Neural progenitor cell (in vitro differentiated cells): ENCODE results near the gene SYNE3. TPM values are rescaled to one million over a fixed set of nuclear protein-coding genes. Genes with fewer than 3 reads are reported as not detected.

Experiments
- DNase-seq: peaks from one replicate; pipeline ENCODE4 v3.0.0-alpha.2; 2016; ENCODE audit warnings: low spot score
- H2AFZ ChIP-seq: fragments of 200-600 bp; sonication (generic); replicated peaks from 2 replicates; pipeline ENCODE4 v1.6.1; 2016; ENCODE audit warnings: antibody characterized with exemption
- H3F3A ChIP-seq: fragments of 200-600 bp; sonication (generic); 2 replicates; pipeline ENCODE4 v1.6.1; 2016; ENCODE audit warnings: antibody characterized with exemption, low read depth
- H3K27ac ChIP-seq: fragments of 200-600 bp; sonication (generic); 2 replicates; pipeline ENCODE4 v1.5.1; 2016; ENCODE audit warnings: mild to moderate bottlenecking
- H3K27me3 ChIP-seq: fragments of 200-600 bp; sonication (generic); 2 replicates; pipeline ENCODE4 v1.6.1; 2016; ENCODE audit warnings: mild to moderate bottlenecking, moderate library complexity
- H3K36me3 ChIP-seq: fragments of 200-600 bp; sonication (generic); 2 replicates; pipeline ENCODE4 v1.5.1; 2016
- H3K4me1 ChIP-seq: fragments of 200-600 bp; sonication (generic); 2 replicates; pipeline ENCODE4 v1.6.1; 2016; ENCODE audit warnings: mixed run types
- H3K4me2 ChIP-seq: fragments of 200-600 bp; sonication (generic); 2 replicates; pipeline ENCODE4 v1.6.1; 2016
- H3K4me3 ChIP-seq: fragments of 200-600 bp; sonication (generic); 2 replicates; pipeline ENCODE4 v1.5.1; 2016
- H3K79me2 ChIP-seq: fragments of 200-600 bp; sonication (generic); 2 replicates; pipeline ENCODE4 v1.6.1; 2016; ENCODE audit warnings: low read depth
- H3K9ac ChIP-seq: fragments of 200-600 bp; sonication (generic); 2 replicates; pipeline ENCODE4 v1.6.1; 2016
- H3K9me3 ChIP-seq: fragments of 200-600 bp; sonication (generic); 2 replicates; pipeline ENCODE4 v1.5.1; 2016; ENCODE audit warnings: low read depth
- H4K20me1 ChIP-seq: fragments of 200-600 bp; sonication (generic); 2 replicates; pipeline ENCODE4 v1.6.1; 2016; ENCODE audit warnings: low read depth
- H3K27ac Mint-ChIP-seq: 3 replicates; pipeline ENCODE4 v1.8.0; 2021; ENCODE audit warnings: mixed read lengths
- H3K27me3 Mint-ChIP-seq: 2 replicates; pipeline ENCODE4 v1.8.0; 2022; ENCODE audit warnings: low read depth, mild to moderate bottlenecking, inconsistent platforms, moderate library complexity, mixed read lengths; ENCODE audit not compliant: insufficient read depth
- H3K36me3 Mint-ChIP-seq: 3 replicates; pipeline ENCODE4 v1.8.0; 2021; ENCODE audit warnings: mixed read lengths
- H3K4me1 Mint-ChIP-seq: 3 replicates; pipeline ENCODE4 v1.8.0; 2021; ENCODE audit warnings: mixed read lengths
- H3K4me3 Mint-ChIP-seq: 3 replicates; pipeline ENCODE4 v1.8.0; 2021; ENCODE audit warnings: mild to moderate bottlenecking, moderate library complexity, mixed read lengths
- H3K9me3 Mint-ChIP-seq: 3 replicates; pipeline ENCODE4 v1.8.0; 2020; ENCODE audit warnings: mixed read lengths
- CTCF ChIP-seq: fragments of 200-600 bp; sonication (generic); IDR thresholded peaks from 2 replicates; pipeline ENCODE4 v1.5.1; 2017; ENCODE audit warnings: antibody characterized with exemption, mild to moderate bottlenecking
- EZH2 ChIP-seq: fragments of 200-600 bp; sonication (generic); IDR thresholded peaks from 2 replicates; pipeline ENCODE4 v1.6.1; 2017; ENCODE audit warnings: antibody characterized with exemption, mild to moderate bottlenecking, moderate library complexity
- EZH2phosphoT487 ChIP-seq: fragments of 200-600 bp; sonication (generic); IDR thresholded peaks from 2 replicates; pipeline ENCODE4 v1.6.1; 2017; ENCODE audit warnings: antibody characterized with exemption
- total RNA-seq: library from RNA; depleted of rRNA; stranded (reverse); fragments of >200 nt; gene quantifications from 2 replicates; pipeline ENCODE4 v1.2.3, GENCODE V29; 2015; ENCODE audit warnings: low replicate concordance

Gene SYNE3
- total RNA-seq, 1 donor from 2014 or later, result 0.06 TPM

GRCh38 chr14:95543021-95543420 is 26.6 kb upstream of the SYNE3 start:
- TF ChIP-seq CTCF, result no peak
- no peak for TF ChIP-seq EZH2phosphoT487
- H3K27ac ChIP-seq, result no peak overlapping the region
- Mint-ChIP-seq H3K4me1 (peaks cover 15% of the 10 kb centered on the region), H3K36me3 (peaks cover 11% of the 10 kb centered on the region), H3K27ac (no peak overlapping the region), H3K4me3 (no peak overlapping the region), H3K9me3 (no peaks in the 10 kb centered on the region), H3K27me3 (no peaks in the 10 kb centered on the region)
- no peak for DNase-seq
- H3K27me3 ChIP-seq, result no peaks in the 10 kb centered on the region
- H3K79me2 ChIP-seq, result peaks cover 51% of the 10 kb centered on the region
- no peaks in the 10 kb centered on the region for H3K36me3 ChIP-seq
- H2AFZ ChIP-seq, result no peak overlapping the region
- H3K4me3 ChIP-seq, result no peak overlapping the region
- H3K4me2 ChIP-seq, result no peak overlapping the region
- peaks cover 12% of the 10 kb centered on the region for H3F3A ChIP-seq
- peaks cover 69% of the 10 kb centered on the region for H4K20me1 ChIP-seq
- H3K9me3 ChIP-seq, result no peaks in the 10 kb centered on the region
- no peak overlapping the region for H3K9ac ChIP-seq
- H3K4me1 ChIP-seq, result peaks cover 12% of the 10 kb centered on the region

DNA sequence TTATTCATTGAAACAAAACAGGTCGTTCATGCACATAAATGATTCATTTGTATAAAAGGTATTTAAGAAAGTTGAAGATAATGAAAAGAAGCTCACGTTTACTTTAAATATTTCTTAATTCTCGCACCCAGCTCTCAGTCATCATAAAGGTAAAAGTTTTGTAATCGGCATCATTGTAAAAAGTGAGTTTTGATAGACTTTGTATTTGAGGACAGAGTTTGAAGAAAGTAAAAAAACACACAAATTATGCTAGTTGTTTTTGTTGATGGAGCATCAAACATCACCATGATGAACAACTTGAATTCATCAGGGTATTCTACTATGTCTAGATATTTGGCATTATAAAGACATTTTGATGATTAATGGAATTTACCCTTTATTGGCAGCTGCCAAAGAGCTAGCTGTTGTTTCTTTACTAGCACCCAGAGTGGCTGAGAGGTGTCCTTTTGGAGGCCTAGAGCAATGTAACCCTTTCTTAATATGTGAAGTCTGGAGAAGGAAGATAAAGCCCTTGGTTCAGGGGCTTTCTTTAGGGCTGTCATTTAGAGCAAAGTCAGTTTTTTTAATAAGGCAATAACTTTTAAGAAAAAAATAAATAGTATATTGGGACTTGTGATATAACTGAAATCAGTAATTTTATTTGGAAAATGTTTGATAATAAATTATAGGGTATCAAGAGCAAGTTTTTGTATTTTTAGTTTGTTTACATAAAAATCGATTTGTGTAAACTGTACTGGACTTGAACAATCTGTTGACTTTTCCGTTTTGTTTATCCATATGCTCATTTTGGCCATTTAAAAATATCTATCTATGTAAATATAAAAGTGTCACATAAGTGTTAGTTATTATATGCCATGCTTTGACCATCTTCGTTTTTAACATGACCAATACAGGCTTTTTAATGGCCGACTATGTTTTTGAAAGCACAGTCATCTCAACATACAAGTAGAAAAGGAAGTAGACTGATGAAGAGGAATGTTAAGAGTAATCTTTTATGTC is 25.8 kb upstream of the SYNE3 start:
- Histone ChIP-seq H3K9ac (no peak overlapping the region), H3K9me3 (no peaks in the 10 kb centered on the region), H3K27me3 (no peaks in the 10 kb centered on the region), H3K4me3 (no peak overlapping the region), H3K79me2 (peaks cover 59% of the 10 kb centered on the region), H3K4me1 (peaks cover 12% of the 10 kb centered on the region), H4K20me1 (peaks cover 69% of the 10 kb centered on the region), H3F3A (peaks cover 6% of the 10 kb centered on the region), H2AFZ (no peak overlapping the region), H3K36me3 (no peaks in the 10 kb centered on the region), H3K27ac (no peak overlapping the region), H3K4me2 (no peak overlapping the region)
- TF ChIP-seq EZH2 (no peak), EZH2phosphoT487 (no peak), CTCF (no peak)
- Mint-ChIP-seq H3K9me3 (no peaks in the 10 kb centered on the region), H3K4me1 (peaks cover 14% of the 10 kb centered on the region), H3K27ac (no peak overlapping the region), H3K36me3 (peaks cover 10% of the 10 kb centered on the region), H3K27me3 (no peaks in the 10 kb centered on the region), H3K4me3 (no peak overlapping the region)
- DNase-seq, result no peak

GRCh38 chr14:95541346-95541745 is 24.9 kb upstream of the SYNE3 start:
- Mint-ChIP-seq H3K4me1 (peaks cover 21% of the 10 kb centered on the region), H3K27me3 (no peaks in the 10 kb centered on the region), H3K27ac (no peak overlapping the region), H3K36me3 (peaks cover 8% of the 10 kb centered on the region), H3K9me3 (no peaks in the 10 kb centered on the region), H3K4me3 (no peak overlapping the region)
- no peak overlapping the region for H3K4me2 ChIP-seq
- H3K4me1 ChIP-seq, result peaks cover 17% of the 10 kb centered on the region
- H3K79me2 ChIP-seq, result peaks cover 68% of the 10 kb centered on the region
- H3F3A ChIP-seq, result no peaks in the 10 kb centered on the region
- H3K9me3 ChIP-seq, result no peaks in the 10 kb centered on the region
- no peak for DNase-seq
- no peaks in the 10 kb centered on the region for H3K27me3 ChIP-seq
- H3K9ac ChIP-seq, result no peak overlapping the region
- H2AFZ ChIP-seq, result no peak overlapping the region
- no peak overlapping the region for H3K27ac ChIP-seq
- H4K20me1 ChIP-seq, result peaks cover 69% of the 10 kb centered on the region
- H3K36me3 ChIP-seq, result no peaks in the 10 kb centered on the region
- H3K4me3 ChIP-seq, result no peak overlapping the region
- TF ChIP-seq EZH2phosphoT487 (no peak), EZH2 (no peak), CTCF (no peak)
